Transverse colon (tissue), 4 donors: ENCODE data around the gene MPHOSPH9. TPM values are rescaled to one million over a fixed set of nuclear protein-coding genes. Genes with fewer than 3 reads are reported as not detected.

Experiments used
- DNase-seq: peaks from one replicate; pipeline ENCODE4 v3.0.0-alpha.2; 2019
- H3K27ac ChIP-seq, 4 donors: fragments of 200-600 bp; sonication (generic); 2 replicates each; pipeline ENCODE4 v1.5.1; 2016 to 2018; ENCODE audit warnings: inconsistent platforms in 4 of 4
- H3K27me3 ChIP-seq: fragments of 200-600 bp; sonication (generic); 2 replicates; pipeline ENCODE4 v1.5.1; 2017; ENCODE audit warnings: inconsistent platforms
- H3K36me3 ChIP-seq, 4 donors: fragments of 200-600 bp; sonication (generic); 2 replicates each; pipeline ENCODE4 v1.5.1; 2017 to 2019; ENCODE audit warnings: inconsistent platforms in 4 of 4
- H3K4me1 ChIP-seq, 4 donors: fragments of 200-600 bp; sonication (generic); 2 replicates each; pipeline ENCODE4 v1.5.1; 2017 to 2020; ENCODE audit warnings: inconsistent platforms in 4 of 4
- H3K4me3 ChIP-seq, 4 donors: fragments of 200-600 bp; sonication (generic); 1 replicate in 1 of 4; 2 replicates in 3 of 4; pipeline versions ENCODE4 v1.5.1 to v1.6.1; 2017 to 2019; ENCODE audit warnings: inconsistent platforms in 4 of 4
- H3K9me3 ChIP-seq, 2 donors: fragments of 200-600 bp; sonication (generic); 2 replicates each; pipeline ENCODE4 v1.5.1; 2017 to 2019; ENCODE audit warnings: inconsistent platforms in 2 of 2
- EP300 ChIP-seq: sonication (generic); formaldehyde crosslinking; IDR thresholded peaks from one replicate; pipeline ENCODE4 v1.6.1; 2017; ENCODE audit warnings: antibody characterized with exemption, low read depth
- POLR2A ChIP-seq: fragments of 450-650 bp; IDR thresholded peaks from one replicate; pipeline ENCODE4 v1.6.1; 2016; ENCODE audit warnings: antibody characterized with exemption, mild to moderate bottlenecking, moderate library complexity
- POLR2AphosphoS5 ChIP-seq, 3 donors: sonication (generic); formaldehyde crosslinking; IDR thresholded peaks; one replicate each; pipeline ENCODE4 v1.6.1; 2016; ENCODE audit warnings: antibody characterized with exemption in 3 of 3
- WGBS, 2 donors: methylation state at CpG; one replicate each; pipeline ENCODE4 v1.1.5; 2018; ENCODE audit warnings: low coverage in 1 of 2; 5-methylcytosine and 5-hydroxymethylcytosine counted together
- in situ Hi-C, 4 donors: fragments of 200-750 bp; cut with MboI; loops; one replicate each; pipeline versions ENCODE4 v1.15.0 to v1.15.1; 2017; ENCODE audit warnings: low sequenced_read_pairs in 3 of 4, low pct_ligation_motif_present in 1 of 4, low pct_unique_long_range_greater_than_20kb in 1 of 4
- intact Hi-C: fragments of 100-400 bp; cut with DNase I; formaldehyde crosslinking; loops from one replicate; pipeline ENCODE4 v1.15.1; 2023; ENCODE audit warnings: low total_unique reads
- total RNA-seq, 4 donors: library from RNA; depleted of rRNA; stranded (reverse); fragments of >200 nt; gene quantifications; one replicate each; pipeline ENCODE4 v1.1.0, GENCODE V29; 2016
- TF ChIP-seq, protein P1 (sequence below), 5 experiments: fragments of 200-600 bp in 3 of 5; fragments of 450-650 bp in 2 of 5; sonication (generic) in 3 of 5; IDR thresholded peaks; 1 replicate in 2 of 5; 2 replicates in 3 of 5; pipeline ENCODE4 v1.5.1; 2016 to 2017; ENCODE audit warnings: antibody characterized with exemption in 5 of 5, inconsistent platforms in 3 of 5, mild to moderate bottlenecking in 2 of 5, moderate library complexity in 1 of 5

The MPHOSPH9 gene
- total RNA-seq, 4 donors from 2014 or later, result 15.6 to 90.9 (median 40.7) TPM

DNA sequence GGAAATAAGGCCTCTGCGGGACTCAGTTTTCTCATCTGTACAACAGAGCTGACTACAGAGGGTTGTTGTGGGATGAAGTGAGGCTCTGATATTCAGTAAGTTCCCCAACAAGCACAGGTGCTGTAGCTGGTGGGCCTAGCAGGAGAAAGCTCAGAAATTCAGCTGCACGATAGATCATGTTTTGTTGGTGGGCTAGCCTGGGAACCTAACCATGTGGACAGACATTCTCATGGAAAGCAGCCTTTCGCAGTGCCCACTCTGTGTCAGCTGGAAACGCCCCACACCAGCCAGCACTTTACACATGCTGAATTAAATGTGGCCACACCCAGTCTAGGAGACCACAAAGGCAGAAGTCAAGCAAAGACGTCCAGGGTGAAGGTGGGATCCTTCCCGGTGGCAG, 98.1 kb downstream of the MPHOSPH9 start:
- Histone ChIP-seq H3K9me3 (no peaks in the 10 kb centered on the region), H3K4me1 (peaks cover 24 to 41% (median 32%) of the 10 kb centered on the region in 4 donors), H3K27me3 (no peaks in the 10 kb centered on the region), H3K36me3 (no peaks in the 10 kb centered on the region), H3K4me3 (no peak overlapping the region), H3K27ac (peak overlapping the region in 1 of 4 donors; percentile 4)
- WGBS, 2 donors, result 50 to 78% methylated on average over 2 to 6 of the region's 6 CpGs
- intact Hi-C loops, result no loop called here
- no peak for DNase-seq
- in situ Hi-C loops, result no loop called here
- TF ChIP-seq EP300 (no peak), POLR2A (no peak), POLR2AphosphoS5 (IDR thresholded peaks at IDR 0.05) (no peak)
- TF ChIP-seq, protein P1, sequence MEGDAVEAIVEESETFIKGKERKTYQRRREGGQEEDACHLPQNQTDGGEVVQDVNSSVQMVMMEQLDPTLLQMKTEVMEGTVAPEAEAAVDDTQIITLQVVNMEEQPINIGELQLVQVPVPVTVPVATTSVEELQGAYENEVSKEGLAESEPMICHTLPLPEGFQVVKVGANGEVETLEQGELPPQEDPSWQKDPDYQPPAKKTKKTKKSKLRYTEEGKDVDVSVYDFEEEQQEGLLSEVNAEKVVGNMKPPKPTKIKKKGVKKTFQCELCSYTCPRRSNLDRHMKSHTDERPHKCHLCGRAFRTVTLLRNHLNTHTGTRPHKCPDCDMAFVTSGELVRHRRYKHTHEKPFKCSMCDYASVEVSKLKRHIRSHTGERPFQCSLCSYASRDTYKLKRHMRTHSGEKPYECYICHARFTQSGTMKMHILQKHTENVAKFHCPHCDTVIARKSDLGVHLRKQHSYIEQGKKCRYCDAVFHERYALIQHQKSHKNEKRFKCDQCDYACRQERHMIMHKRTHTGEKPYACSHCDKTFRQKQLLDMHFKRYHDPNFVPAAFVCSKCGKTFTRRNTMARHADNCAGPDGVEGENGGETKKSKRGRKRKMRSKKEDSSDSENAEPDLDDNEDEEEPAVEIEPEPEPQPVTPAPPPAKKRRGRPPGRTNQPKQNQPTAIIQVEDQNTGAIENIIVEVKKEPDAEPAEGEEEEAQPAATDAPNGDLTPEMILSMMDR (IDR thresholded peaks at IDR 0.05), result no peak

DNA sequence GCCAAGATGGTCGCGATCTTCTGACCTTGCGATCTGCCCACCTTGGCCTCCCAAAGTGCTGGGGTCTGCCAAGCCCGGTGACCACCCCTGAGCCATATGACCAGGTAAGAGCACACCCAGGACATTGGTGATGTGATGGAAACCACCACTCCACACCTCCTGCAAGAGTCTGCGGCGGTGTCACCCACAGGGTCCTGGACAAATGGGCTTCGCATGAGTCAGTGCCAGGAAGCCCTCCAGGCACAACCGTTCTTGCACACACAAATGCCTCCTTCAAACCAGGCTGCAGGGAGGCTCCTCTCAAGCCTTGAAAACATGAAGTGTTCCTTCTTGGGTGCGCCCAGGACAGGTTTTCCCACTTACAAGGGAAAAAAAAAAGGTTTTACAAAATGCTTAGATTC, 98.7 kb downstream of the MPHOSPH9 start:
- in situ Hi-C loops, result no loop called here
- no peaks in the 10 kb centered on the region for H3K36me3 ChIP-seq
- TF ChIP-seq POLR2AphosphoS5 (IDR thresholded peaks at IDR 0.05), result no peak
- no peak for TF ChIP-seq POLR2A
- TF ChIP-seq, protein P1 (IDR thresholded peaks at IDR 0.05), result no peak
- TF ChIP-seq EP300, result no peak

DNA sequence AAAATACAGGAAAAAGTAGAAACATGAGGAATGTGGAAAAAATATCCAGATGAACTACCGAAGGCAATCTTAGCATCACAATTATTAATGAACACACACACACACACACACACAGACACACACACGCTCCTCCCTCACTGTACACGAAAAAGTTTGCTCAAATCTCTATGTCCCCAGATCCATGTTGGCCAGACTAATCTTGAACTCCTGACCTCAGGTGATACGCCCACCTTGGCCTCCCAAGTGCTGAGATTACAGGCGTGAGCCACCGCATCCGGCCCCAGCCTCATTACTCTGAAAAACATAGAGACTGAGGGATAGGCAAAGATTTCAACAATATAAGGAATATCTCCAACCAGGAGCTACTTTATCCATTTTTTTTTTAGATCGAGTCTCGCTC, 99.2 kb downstream of the MPHOSPH9 start:
- H3K9me3 ChIP-seq, result no peaks in the 10 kb centered on the region
- no peak for DNase-seq
- no peak overlapping the region for H3K27ac ChIP-seq
- no peak overlapping the region for H3K4me3 ChIP-seq
- in situ Hi-C loops, result no loop called here
- H3K27me3 ChIP-seq, result no peaks in the 10 kb centered on the region
- H3K36me3 ChIP-seq, result no peaks in the 10 kb centered on the region
- peaks cover 20 to 35% (median 30%) of the 10 kb centered on the region in 4 donors for H3K4me1 ChIP-seq
- intact Hi-C loops, result no loop called here
- 93 to 97% methylated on average over 6 to 9 of the region's 9 CpGs for WGBS, 2 donors
- TF ChIP-seq POLR2AphosphoS5 (IDR thresholded peaks at IDR 0.05) (no peak), EP300 (no peak), POLR2A (no peak)
- TF ChIP-seq, protein P1 (IDR thresholded peaks at IDR 0.05), result no peak

More for the DNA sequence above, 98.7 kb downstream of the MPHOSPH9 start:
- WGBS, 2 donors, result 96% methylated on average over 9 of the region's 9 CpGs; no CpG with 5 or more reads in 1 of the 2 donors
- Histone ChIP-seq H3K27ac (peak overlapping the region in 1 of 4 donors; percentile 4), H3K4me3 (no peak overlapping the region), H3K9me3 (no peaks in the 10 kb centered on the region), H3K27me3 (no peaks in the 10 kb centered on the region), H3K4me1 (peaks cover 20 to 41% (median 30%) of the 10 kb centered on the region in 4 donors)
- intact Hi-C loops, result no loop called here
- no peak for DNase-seq

DNA sequence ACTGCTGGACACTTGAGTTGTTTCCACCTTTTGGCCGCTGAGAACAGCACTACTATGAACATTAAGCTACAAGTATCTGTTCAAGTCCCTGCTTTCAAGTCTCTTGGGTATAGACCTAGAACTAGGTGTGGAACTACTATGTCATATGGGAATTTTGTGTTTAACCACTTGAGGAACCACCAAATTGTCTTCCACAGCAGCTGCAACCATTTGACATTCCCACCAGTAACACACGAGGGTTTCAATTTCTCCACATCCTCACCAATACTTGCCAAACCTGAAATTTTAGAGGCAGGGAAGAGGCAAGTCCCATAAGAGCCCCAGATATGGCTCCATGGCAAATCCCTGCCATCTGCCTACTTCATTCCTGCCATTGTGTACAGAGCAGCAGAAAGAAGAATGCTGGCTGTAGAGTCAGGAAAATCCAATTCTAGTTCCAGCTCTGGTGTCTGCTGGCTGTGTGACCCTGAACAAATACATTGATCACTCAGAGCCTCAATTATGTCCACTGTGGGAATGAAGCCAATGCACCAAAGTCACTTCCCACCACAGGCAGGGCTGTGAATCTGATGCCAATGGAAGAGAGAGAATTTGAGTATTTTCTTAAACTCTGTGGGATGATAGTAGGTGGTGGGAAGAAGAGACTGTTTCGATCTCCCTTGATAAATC, 99.9 kb downstream of the MPHOSPH9 start:
- TF ChIP-seq POLR2AphosphoS5 (IDR thresholded peaks at IDR 0.05) (no peak), POLR2A (no peak), EP300 (no peak)
- TF ChIP-seq, protein P1 (IDR thresholded peaks at IDR 0.05), result no peak
- no peaks in the 10 kb centered on the region for H3K9me3 ChIP-seq
- no peak overlapping the region for H3K4me3 ChIP-seq
- no peaks in the 10 kb centered on the region for H3K27me3 ChIP-seq
- peak overlapping the region; percentile 70 to 83 (median 81) for H3K27ac ChIP-seq
- H3K4me1 ChIP-seq, result peaks cover 20 to 35% (median 30%) of the 10 kb centered on the region in 4 donors
- H3K36me3 ChIP-seq, result no peaks in the 10 kb centered on the region
- no peak for DNase-seq
- in situ Hi-C loops (no loop called here), intact Hi-C loops (no loop called here)
- 76 to 100% methylated on average over 2 to 3 of the region's 3 CpGs for WGBS, 2 donors
